SH-SY5Y (cell line): Measurements from ENCODE around the gene SLC7A8.

ENCODE experiments used
- GATA2 ChIP-seq: IDR thresholded peaks from 2 replicates; pipeline ENCODE4 v1.6.1; 2011; ENCODE audit warnings: mild to moderate bottlenecking, low read depth, low read length
- GATA3 ChIP-seq: IDR thresholded peaks from 2 replicates; pipeline ENCODE4 v1.6.1; 2011; ENCODE audit warnings: low read depth, mild to moderate bottlenecking, low read length, moderate library complexity

DNA sequence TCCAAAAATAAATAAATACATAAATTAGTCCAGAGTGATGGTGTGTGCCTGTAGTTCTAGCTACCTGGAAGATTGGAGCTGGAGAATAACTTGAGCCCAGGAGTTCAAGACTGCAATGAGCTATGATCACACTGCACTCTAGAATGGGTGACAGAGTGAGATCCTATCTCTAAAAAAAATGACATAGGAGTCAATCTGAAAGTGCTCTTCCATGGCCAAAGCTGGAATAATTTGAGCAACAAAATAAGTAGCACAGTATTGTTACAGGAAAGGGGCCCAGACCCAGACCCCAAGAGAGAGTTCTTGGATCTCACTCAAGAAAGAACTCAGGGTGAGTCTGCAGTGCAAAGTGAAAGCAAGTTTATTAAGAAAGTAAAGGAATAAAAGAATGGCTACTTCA is 24.9 kb upstream of the SLC7A8 start:
- TF ChIP-seq GATA3 (no peak), GATA2 (no peak)
